Measurements from ENCODE around the gene SPEM2.
"Not testable (repeated sequence)": the region's sequence is repeated elsewhere in the genome, so short reads cannot be mapped to it uniquely, and the experiment has no call there.

The SPEM2 gene

GRCh38 chr17:7471729-7472128, 46.3 kb downstream of the SPEM2 start:
- no peak for DNase-seq (ENCODE audit: low read depth, low spot score)

GRCh38 chr17:7474767-7475166, 49.4 kb downstream of the SPEM2 start:
- DNase-seq (ENCODE audit: low read depth, low spot score): not testable (repeated sequence)

- DNase-seq (ENCODE audit: low read depth, low spot score): no peak
Measured at GRCh38 chr17:7475764-7476422, 50.5 kb downstream of the SPEM2 start.

- no peak for DNase-seq (ENCODE audit: low read depth, low spot score)
Measured at GRCh38 chr17:7476494-7476893, 51.1 kb downstream of the SPEM2 start.

- DNase-seq (ENCODE audit: low read depth, low spot score): no peak
Measured at GRCh38 chr17:7476951-7477350, 51.5 kb downstream of the SPEM2 start.

Measured in activated naive CD8-positive, alpha-beta T cell treated with anti-CD3 and anti-CD28 coated beads, Interleukin-2, amount 50 U/mL, for 16 hours (primary cell).